OCI-LY1 (cell line): Measurements from ENCODE around the gene GNG3.

Experiments used
- H2AFZ ChIP-seq: fragments of 200-600 bp; sonication (generic), shearing (Covaris generic); 2 replicates; pipeline ENCODE4 v1.6.0; 2014; ENCODE audit warnings: antibody characterized with exemption, mild to moderate bottlenecking, low read length
- H3F3A ChIP-seq: fragments of 200-600 bp; sonication (generic), shearing (Covaris generic); 2 replicates; pipeline ENCODE4 v1.6.0; 2014; ENCODE audit warnings: mild to moderate bottlenecking, antibody characterized with exemption, low read length, moderate library complexity; ENCODE audit not compliant: insufficient read depth
- H3K27ac ChIP-seq: fragments of 200-600 bp; sonication (generic); 2 replicates; pipeline ENCODE4 v1.5.1; 2014; ENCODE audit warnings: low read length, mixed run types, mild to moderate bottlenecking, low read depth; ENCODE audit not compliant: poor library complexity, severe bottlenecking
- H3K27me3 ChIP-seq: fragments of 200-600 bp; sonication (generic); 2 replicates; pipeline ENCODE4 v1.6.0; 2014; ENCODE audit warnings: antibody characterized with exemption, mild to moderate bottlenecking, low read length, moderate library complexity; ENCODE audit not compliant: insufficient read depth
- H3K36me3 ChIP-seq: fragments of 200-600 bp; sonication (generic); 2 replicates; pipeline ENCODE4 v1.6.1; 2014; ENCODE audit warnings: mild to moderate bottlenecking, antibody characterized with exemption, low read length, moderate library complexity, mixed read lengths; ENCODE audit not compliant: insufficient read depth
- H3K4me1 ChIP-seq: fragments of 200-600 bp; sonication (generic); 2 replicates; pipeline ENCODE4 v1.5.1; 2014; ENCODE audit warnings: mild to moderate bottlenecking, low read length, moderate library complexity; ENCODE audit not compliant: insufficient read depth, severe bottlenecking
- H3K4me2 ChIP-seq: fragments of 200-600 bp; sonication (generic), shearing (Covaris generic); 2 replicates; pipeline ENCODE4 v1.6.1; 2014; ENCODE audit warnings: low read length
- H3K4me3 ChIP-seq: fragments of 200-600 bp; sonication (generic); 2 replicates; pipeline ENCODE4 v1.5.1; 2014; ENCODE audit warnings: low read length, low read depth, mild to moderate bottlenecking, mixed read lengths; ENCODE audit not compliant: poor library complexity, severe bottlenecking
- H3K79me2 ChIP-seq: fragments of 200-600 bp; shearing (Covaris generic); 2 replicates; pipeline ENCODE4 v1.6.1; 2016; ENCODE audit warnings: mixed run types, low read length, mixed read lengths; ENCODE audit not compliant: insufficient read depth
- H3K9ac ChIP-seq: fragments of 200-600 bp; sonication (generic), shearing (Covaris generic); 2 replicates; pipeline ENCODE4 v1.6.1; 2014; ENCODE audit warnings: mild to moderate bottlenecking, low read length, mixed read lengths
- H3K9me2 ChIP-seq: fragments of 200-600 bp; sonication (generic), shearing (Covaris generic); 2 replicates; pipeline ENCODE4 v1.6.1; 2014; ENCODE audit warnings: low read depth, mild to moderate bottlenecking, low read length, mixed read lengths
- H3K9me3 ChIP-seq: fragments of 200-600 bp; shearing (Covaris generic); 2 replicates; pipeline ENCODE4 v1.6.1; 2014; ENCODE audit warnings: low read length, mixed read lengths
- H4K20me1 ChIP-seq: fragments of 200-600 bp; sonication (generic), shearing (Covaris generic); 2 replicates; pipeline ENCODE4 v1.6.0; 2016; ENCODE audit warnings: mild to moderate bottlenecking, low read length; ENCODE audit not compliant: insufficient read depth
- CTCF ChIP-seq: fragments of 200-600 bp; sonication (generic), shearing (Covaris generic); IDR thresholded peaks from 2 replicates; pipeline ENCODE4 v1.5.1; 2017; ENCODE audit warnings: mild to moderate bottlenecking, antibody characterized with exemption, low read length, moderate library complexity, mixed read lengths
- EZH2 ChIP-seq: fragments of 200-600 bp; sonication (generic), shearing (Covaris generic); IDR thresholded peaks from 2 replicates; pipeline ENCODE4 v1.8.0; 2017; ENCODE audit warnings: borderline replicate concordance, mixed run types, mild to moderate bottlenecking, antibody characterized with exemption, low read length, moderate library complexity, mixed read lengths

Gene GNG3

DNA sequence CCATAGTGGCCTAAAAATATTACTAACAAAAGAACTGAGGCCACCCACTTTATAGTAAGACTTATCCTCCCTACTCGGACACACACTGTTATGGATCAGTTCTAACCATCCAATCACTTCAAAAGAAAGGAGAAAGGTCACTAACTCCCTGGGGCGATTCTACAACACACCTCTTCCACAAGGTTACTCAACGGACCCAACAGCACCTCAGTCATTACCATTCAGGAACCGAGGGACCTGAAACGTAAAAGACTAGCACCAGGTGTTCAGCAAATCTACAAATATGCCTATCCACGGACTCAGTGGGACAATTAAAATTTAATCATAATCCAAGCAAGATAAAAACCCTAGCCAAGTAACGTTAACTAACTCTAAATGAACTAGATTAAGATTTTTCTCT lies 18.2 kb downstream of the GNG3 start:
- peaks cover 26% of the 10 kb centered on the region for H3K4me1 ChIP-seq
- H4K20me1 ChIP-seq: no peaks in the 10 kb centered on the region; the same call in 1 of the 2 replicates
- H3K9ac ChIP-seq: peak overlapping the region; percentile 82
- H3K27ac ChIP-seq: no peak overlapping the region
- peak overlapping the region; percentile 99 for H3K4me3 ChIP-seq
- peak overlapping the region; percentile 75 for H3K4me2 ChIP-seq
- peaks cover 59% of the 10 kb centered on the region for H3K36me3 ChIP-seq
- H2AFZ ChIP-seq: no peak overlapping the region
- H3K27me3 ChIP-seq: no peaks in the 10 kb centered on the region
- no peaks in the 10 kb centered on the region for H3K9me3 ChIP-seq
- H3F3A ChIP-seq: no peaks in the 10 kb centered on the region
- H3K79me2 ChIP-seq: peaks cover 51% of the 10 kb centered on the region
- no peaks in the 10 kb centered on the region for H3K9me2 ChIP-seq
- TF ChIP-seq EZH2 (no peak), CTCF (no peak)

DNA sequence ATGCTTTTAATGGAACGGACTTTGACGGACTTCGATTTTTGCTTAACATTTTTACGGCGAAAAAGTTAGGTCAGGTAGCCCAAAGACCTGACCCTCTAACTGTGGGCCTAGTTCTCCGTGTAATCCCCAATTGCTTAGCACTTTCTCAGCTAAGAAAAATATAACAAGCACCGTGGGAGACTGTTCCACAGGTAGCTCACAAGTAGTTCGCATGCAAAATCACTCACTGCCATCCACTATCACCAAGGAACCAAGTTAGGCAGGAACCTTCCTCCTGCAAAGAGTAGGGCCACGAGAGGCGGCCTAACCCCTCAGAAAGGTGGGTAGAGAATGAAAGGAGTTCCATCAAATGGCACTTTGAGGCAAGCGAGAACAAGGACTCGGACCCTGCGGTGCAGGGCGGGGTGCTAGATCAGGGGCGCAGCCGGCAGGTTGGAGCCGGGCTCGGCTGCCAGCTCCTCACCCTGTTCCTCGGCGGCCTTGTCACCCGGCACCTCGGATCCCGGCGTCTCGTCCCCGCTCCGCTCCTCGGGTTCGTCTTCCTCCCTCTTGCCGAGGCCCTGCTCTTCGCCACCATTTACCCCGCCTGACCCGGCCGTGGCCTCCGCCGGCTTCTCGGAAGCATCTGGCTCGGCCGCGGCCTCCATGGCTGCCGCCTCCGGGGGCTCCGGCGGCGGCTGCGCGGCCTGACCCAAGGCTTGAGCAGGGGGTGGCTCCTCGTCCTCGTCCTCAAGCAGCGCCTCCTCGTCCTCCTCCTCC lies 18.9 kb downstream of the GNG3 start:
- H2AFZ ChIP-seq: no peak overlapping the region
- H4K20me1 ChIP-seq: no peaks in the 10 kb centered on the region; the same call in 1 of the 2 replicates
- peak overlapping the region; percentile 95 for H3K27ac ChIP-seq
- H3K27me3 ChIP-seq: no peaks in the 10 kb centered on the region
- H3K4me1 ChIP-seq: peaks cover 26% of the 10 kb centered on the region
- H3F3A ChIP-seq: no peaks in the 10 kb centered on the region
- peak overlapping the region; percentile 82 for H3K9ac ChIP-seq
- TF ChIP-seq EZH2 (no peak), CTCF (no peak)
- H3K4me2 ChIP-seq: peak overlapping the region; percentile 75
- peaks cover 51% of the 10 kb centered on the region for H3K79me2 ChIP-seq
- peaks cover 57% of the 10 kb centered on the region for H3K36me3 ChIP-seq
- H3K4me3 ChIP-seq: peak overlapping the region; percentile 99
- H3K9me2 ChIP-seq: no peaks in the 10 kb centered on the region
- no peaks in the 10 kb centered on the region for H3K9me3 ChIP-seq

- H3K27ac ChIP-seq: peak overlapping the region; percentile 95
- TF ChIP-seq CTCF (no peak), EZH2 (no peak)
- H3K79me2 ChIP-seq: peaks cover 51% of the 10 kb centered on the region
- no peaks in the 10 kb centered on the region for H3K27me3 ChIP-seq
- no peaks in the 10 kb centered on the region; the same call in 1 of the 2 replicates for H4K20me1 ChIP-seq
- no peaks in the 10 kb centered on the region for H3F3A ChIP-seq
- H3K4me1 ChIP-seq: peaks cover 26% of the 10 kb centered on the region
- no peaks in the 10 kb centered on the region for H3K9me2 ChIP-seq
- H3K4me3 ChIP-seq: peak overlapping the region; percentile 99
- peak overlapping the region; percentile 82 for H3K9ac ChIP-seq
- H3K36me3 ChIP-seq: peaks cover 54% of the 10 kb centered on the region
- no peak overlapping the region for H2AFZ ChIP-seq
- peak overlapping the region; percentile 75 for H3K4me2 ChIP-seq
- no peaks in the 10 kb centered on the region for H3K9me3 ChIP-seq
Measured at GRCh38 chr11:62726915-62727164, 19.4 kb downstream of the GNG3 start.
